Liver (tissue), 3 donors: Measurements from ENCODE around the gene SURF1.

Experiments used
- GABPA ChIP-seq, 2 donors: IDR thresholded peaks in 1 of 2; conservative IDR thresholded peaks in 1 of 2; 2 replicates each; pipeline ENCODE4 v1.6.1; 2016; ENCODE audit warnings: antibody characterized with exemption in 2 of 2, mild to moderate bottlenecking in 1 of 2, moderate library complexity in 1 of 2
- HNF4A ChIP-seq, 2 donors: conservative IDR thresholded peaks; 2 replicates each; pipeline ENCODE4 v1.6.1; 2016; ENCODE audit warnings: antibody characterized with exemption in 2 of 2, mild to moderate bottlenecking in 2 of 2
- TF ChIP-seq, protein P1 (sequence below): fragments of 150-350 bp; IDR thresholded peaks from 2 replicates; pipeline ENCODE4 v1.5.1; 2017; ENCODE audit warnings: improper control_type of control experiment, low read depth, low read length; ENCODE audit not compliant: missing input control
- TF ChIP-seq, protein P2 (sequence below): IDR thresholded peaks from 2 replicates; pipeline ENCODE4 v1.6.1; 2016; ENCODE audit warnings: antibody characterized with exemption
- TF ChIP-seq, protein P3 (sequence below): IDR thresholded peaks from 2 replicates; pipeline ENCODE4 v1.6.1; 2016; ENCODE audit warnings: antibody characterized with exemption, mild to moderate bottlenecking
- TF ChIP-seq, protein P4 (sequence below): IDR thresholded peaks from 2 replicates; pipeline ENCODE4 v1.6.1; 2016; ENCODE audit warnings: antibody characterized with exemption
- donor health status: healthy.
- donor health status: healthy.

DNA sequence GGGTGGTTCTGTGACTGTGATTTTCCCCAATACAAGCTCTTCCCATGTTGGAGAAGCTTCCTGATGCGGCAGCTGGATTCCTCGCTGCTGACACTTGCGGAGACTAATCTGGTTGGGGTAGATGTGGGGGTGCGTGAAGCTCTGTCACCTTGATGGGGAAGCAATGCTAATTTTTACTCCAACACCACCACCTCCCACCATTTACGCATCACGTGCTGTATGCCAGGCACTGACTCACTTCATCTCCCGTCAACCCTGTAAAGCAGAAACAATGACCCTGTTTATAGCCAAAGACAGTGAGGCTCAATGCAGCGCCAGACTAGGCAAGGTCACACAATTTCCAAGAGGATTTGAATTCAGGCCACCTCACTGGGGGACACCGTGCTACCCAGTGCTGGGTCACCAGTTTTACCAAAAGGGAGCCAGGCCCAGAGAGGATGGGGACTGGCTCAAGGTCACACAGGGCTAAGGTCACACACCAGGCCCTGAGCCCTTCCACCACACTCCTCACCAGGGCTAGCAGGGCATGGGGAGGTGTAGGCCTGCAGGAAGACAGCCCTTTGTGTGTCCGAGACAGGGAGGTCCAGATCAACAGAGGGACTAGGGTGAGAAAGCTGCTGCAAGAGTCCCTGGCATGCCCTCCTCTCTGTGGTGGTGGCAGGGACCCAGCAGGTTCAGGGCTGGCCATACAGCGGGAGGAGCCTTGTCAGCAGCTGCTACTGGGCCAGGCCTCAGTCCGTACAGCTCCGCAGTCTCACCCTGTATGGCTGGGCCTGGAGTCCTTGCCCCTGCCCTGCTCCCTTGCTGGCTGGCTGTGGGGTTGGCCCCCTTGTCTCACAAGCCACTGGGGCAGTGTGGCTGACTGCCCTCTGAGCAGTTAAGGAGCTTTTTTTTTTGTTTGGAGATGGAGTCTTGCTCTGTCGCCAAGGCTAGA is 23.1 kb upstream of the SURF1 start:
- TF ChIP-seq, protein P1, sequence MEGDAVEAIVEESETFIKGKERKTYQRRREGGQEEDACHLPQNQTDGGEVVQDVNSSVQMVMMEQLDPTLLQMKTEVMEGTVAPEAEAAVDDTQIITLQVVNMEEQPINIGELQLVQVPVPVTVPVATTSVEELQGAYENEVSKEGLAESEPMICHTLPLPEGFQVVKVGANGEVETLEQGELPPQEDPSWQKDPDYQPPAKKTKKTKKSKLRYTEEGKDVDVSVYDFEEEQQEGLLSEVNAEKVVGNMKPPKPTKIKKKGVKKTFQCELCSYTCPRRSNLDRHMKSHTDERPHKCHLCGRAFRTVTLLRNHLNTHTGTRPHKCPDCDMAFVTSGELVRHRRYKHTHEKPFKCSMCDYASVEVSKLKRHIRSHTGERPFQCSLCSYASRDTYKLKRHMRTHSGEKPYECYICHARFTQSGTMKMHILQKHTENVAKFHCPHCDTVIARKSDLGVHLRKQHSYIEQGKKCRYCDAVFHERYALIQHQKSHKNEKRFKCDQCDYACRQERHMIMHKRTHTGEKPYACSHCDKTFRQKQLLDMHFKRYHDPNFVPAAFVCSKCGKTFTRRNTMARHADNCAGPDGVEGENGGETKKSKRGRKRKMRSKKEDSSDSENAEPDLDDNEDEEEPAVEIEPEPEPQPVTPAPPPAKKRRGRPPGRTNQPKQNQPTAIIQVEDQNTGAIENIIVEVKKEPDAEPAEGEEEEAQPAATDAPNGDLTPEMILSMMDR = no peak
- TF ChIP-seq, protein P2, sequence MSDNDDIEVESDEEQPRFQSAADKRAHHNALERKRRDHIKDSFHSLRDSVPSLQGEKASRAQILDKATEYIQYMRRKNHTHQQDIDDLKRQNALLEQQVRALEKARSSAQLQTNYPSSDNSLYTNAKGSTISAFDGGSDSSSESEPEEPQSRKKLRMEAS = no peak
- TF ChIP-seq HNF4A (conservative IDR thresholded peaks at IDR 0.05) (no peak), GABPA (IDR thresholded peaks at IDR 0.05 in 1 of 2, conservative IDR thresholded peaks at IDR 0.05 in 1 of 2) (no peak)
- TF ChIP-seq, protein P3, sequence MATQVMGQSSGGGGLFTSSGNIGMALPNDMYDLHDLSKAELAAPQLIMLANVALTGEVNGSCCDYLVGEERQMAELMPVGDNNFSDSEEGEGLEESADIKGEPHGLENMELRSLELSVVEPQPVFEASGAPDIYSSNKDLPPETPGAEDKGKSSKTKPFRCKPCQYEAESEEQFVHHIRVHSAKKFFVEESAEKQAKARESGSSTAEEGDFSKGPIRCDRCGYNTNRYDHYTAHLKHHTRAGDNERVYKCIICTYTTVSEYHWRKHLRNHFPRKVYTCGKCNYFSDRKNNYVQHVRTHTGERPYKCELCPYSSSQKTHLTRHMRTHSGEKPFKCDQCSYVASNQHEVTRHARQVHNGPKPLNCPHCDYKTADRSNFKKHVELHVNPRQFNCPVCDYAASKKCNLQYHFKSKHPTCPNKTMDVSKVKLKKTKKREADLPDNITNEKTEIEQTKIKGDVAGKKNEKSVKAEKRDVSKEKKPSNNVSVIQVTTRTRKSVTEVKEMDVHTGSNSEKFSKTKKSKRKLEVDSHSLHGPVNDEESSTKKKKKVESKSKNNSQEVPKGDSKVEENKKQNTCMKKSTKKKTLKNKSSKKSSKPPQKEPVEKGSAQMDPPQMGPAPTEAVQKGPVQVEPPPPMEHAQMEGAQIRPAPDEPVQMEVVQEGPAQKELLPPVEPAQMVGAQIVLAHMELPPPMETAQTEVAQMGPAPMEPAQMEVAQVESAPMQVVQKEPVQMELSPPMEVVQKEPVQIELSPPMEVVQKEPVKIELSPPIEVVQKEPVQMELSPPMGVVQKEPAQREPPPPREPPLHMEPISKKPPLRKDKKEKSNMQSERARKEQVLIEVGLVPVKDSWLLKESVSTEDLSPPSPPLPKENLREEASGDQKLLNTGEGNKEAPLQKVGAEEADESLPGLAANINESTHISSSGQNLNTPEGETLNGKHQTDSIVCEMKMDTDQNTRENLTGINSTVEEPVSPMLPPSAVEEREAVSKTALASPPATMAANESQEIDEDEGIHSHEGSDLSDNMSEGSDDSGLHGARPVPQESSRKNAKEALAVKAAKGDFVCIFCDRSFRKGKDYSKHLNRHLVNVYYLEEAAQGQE = no peak
- TF ChIP-seq, protein P4, sequence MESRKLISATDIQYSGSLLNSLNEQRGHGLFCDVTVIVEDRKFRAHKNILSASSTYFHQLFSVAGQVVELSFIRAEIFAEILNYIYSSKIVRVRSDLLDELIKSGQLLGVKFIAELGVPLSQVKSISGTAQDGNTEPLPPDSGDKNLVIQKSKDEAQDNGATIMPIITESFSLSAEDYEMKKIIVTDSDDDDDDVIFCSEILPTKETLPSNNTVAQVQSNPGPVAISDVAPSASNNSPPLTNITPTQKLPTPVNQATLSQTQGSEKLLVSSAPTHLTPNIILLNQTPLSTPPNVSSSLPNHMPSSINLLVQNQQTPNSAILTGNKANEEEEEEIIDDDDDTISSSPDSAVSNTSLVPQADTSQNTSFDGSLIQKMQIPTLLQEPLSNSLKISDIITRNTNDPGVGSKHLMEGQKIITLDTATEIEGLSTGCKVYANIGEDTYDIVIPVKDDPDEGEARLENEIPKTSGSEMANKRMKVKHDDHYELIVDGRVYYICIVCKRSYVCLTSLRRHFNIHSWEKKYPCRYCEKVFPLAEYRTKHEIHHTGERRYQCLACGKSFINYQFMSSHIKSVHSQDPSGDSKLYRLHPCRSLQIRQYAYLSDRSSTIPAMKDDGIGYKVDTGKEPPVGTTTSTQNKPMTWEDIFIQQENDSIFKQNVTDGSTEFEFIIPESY = no peak
